Spleen (tissue), 11 donors: ENCODE results near the gene ZNF547. TPM values are rescaled to one million over a fixed set of nuclear protein-coding genes. Genes with fewer than 3 reads are reported as not detected.

Source experiments
- DNase-seq: peaks from one replicate; pipeline ENCODE4 v3.0.0-alpha.2; 2020
- H3K27ac ChIP-seq, 8 donors: fragments of 200-600 bp; sonication (generic) in 7 of 8; 1 replicate in 4 of 8; 2 replicates in 4 of 8; pipeline versions ENCODE4 v1.5.0 to v1.8.0; 2016 to 2021; ENCODE audit warnings: inconsistent platforms in 4 of 8, mild to moderate bottlenecking in 4 of 8, moderate library complexity in 1 of 8
- H3K27me3 ChIP-seq, 7 donors: fragments of 200-600 bp; sonication (generic) in 6 of 7; replicated peaks in 1 of 7; 1 replicate in 4 of 7; 2 replicates in 3 of 7; pipeline versions ENCODE4 v1.5.0 to v1.8.0; 2016 to 2021; ENCODE audit warnings: inconsistent platforms in 3 of 7, mild to moderate bottlenecking in 1 of 7
- H3K36me3 ChIP-seq, 6 donors: fragments of 200-600 bp; sonication (generic) in 5 of 6; 1 replicate in 4 of 6; 2 replicates in 2 of 6; pipeline versions ENCODE4 v1.5.0 to v1.8.0; 2016 to 2021; ENCODE audit warnings: inconsistent platforms in 2 of 6
- H3K4me1 ChIP-seq, 6 donors: fragments of 200-600 bp; sonication (generic) in 5 of 6; 1 replicate in 3 of 6; 2 replicates in 3 of 6; pipeline versions ENCODE4 v1.5.0 to v1.8.0; 2016 to 2021; ENCODE audit warnings: inconsistent platforms in 3 of 6
- H3K4me3 ChIP-seq, 8 donors: fragments of 200-600 bp; sonication (generic) in 7 of 8; 1 replicate in 4 of 8; 2 replicates in 4 of 8; pipeline versions ENCODE4 v1.5.0 to v1.8.0; 2016 to 2021; ENCODE audit warnings: inconsistent platforms in 4 of 8, mild to moderate bottlenecking in 4 of 8, moderate library complexity in 2 of 8
- H3K9me3 ChIP-seq, 8 donors: fragments of 200-600 bp; sonication (generic) in 7 of 8; 1 replicate in 4 of 8; 2 replicates in 4 of 8; pipeline versions ENCODE4 v1.5.0 to v1.8.0; 2016 to 2021; ENCODE audit warnings: inconsistent platforms in 4 of 8
- CTCF ChIP-seq, 11 experiments: fragments of 200-600 bp in 7 of 11; fragments of 450-650 bp in 4 of 11; sonication (generic) in 4 of 11; IDR thresholded peaks in 8 of 11; conservative IDR thresholded peaks in 3 of 11; 1 replicate in 7 of 11; 2 replicates in 4 of 11; pipeline versions ENCODE4 v1.4.0 to v1.8.0; 2016 to 2021; ENCODE audit warnings: antibody characterized with exemption in 11 of 11, inconsistent platforms in 4 of 11, mild to moderate bottlenecking in 1 of 11
- POLR2A ChIP-seq, 3 donors: fragments of 450-650 bp; IDR thresholded peaks; one replicate each; pipeline ENCODE4 v1.5.1; 2017; ENCODE audit warnings: antibody characterized with exemption in 3 of 3, mild to moderate bottlenecking in 1 of 3
- POLR2AphosphoS5 ChIP-seq, 3 donors: sonication (generic); formaldehyde crosslinking; IDR thresholded peaks; one replicate each; pipeline ENCODE4 v1.5.1; 2017; ENCODE audit warnings: antibody characterized with exemption in 3 of 3
- WGBS, 5 donors: extraction: QIAGEN DNeasy Blood & Tissue Kit in 3 of 5; methylation state at CpG; one replicate each; pipeline versions ENCODE4 v1.1.5 to v1.1.7; 2013 to 2018; 5-methylcytosine and 5-hydroxymethylcytosine counted together
- intact Hi-C: fragments of 100-400 bp; cut with DNase I; formaldehyde crosslinking; loops from one replicate; pipeline ENCODE4 v1.15.0; 2023; ENCODE audit warnings: low total_unique reads
- polyA plus RNA-seq, 3 donors: library from polyadenylated mRNA; stranded (reverse); fragments of 200-250 nt; gene quantifications; one replicate each; pipeline ENCODE4 v1.2.1, GENCODE V29; 2013
- total RNA-seq, 7 donors: library from RNA; depleted of rRNA in 3 of 7; stranded (reverse); fragments of >200 nt in 3 of 7; fragmentation: NEBNext Ultra II Directional in 4 of 7; extraction: Animal tissue kit (Norgen Biotek cat#: 25700) in 4 of 7; gene quantifications; one replicate each; pipeline versions ENCODE4 v1.1.0 to v1.2.1, GENCODE V29; 2016 to 2021
- donor health status: healthy with polysubstance abuse.
- donor health status: DM: no; HTN: no; CAD: no; lungs with moderate emphysema.
- donor health status: DM: no; HTN: no; CAD: no.
- donor health status: Bipolar disorder and iron deficiency.
- donor health status: healthy.
- donor health status: DM: no; HTN: no; CAD: no.
- donor health status: DM: yes; HTN: yes; CAD: no.

The ZNF547 gene
- total and polyA plus RNA-seq, 10 donors, result 2.3 to 8.8 (median 4.1) TPM

- Histone ChIP-seq H3K9me3 (peaks cover 0 to 27% (median 10%) of the 10 kb centered on the region in 8 donors), H3K27ac (peak within 1 kb of the TSS; percentile 78 to 90 (median 87)), H3K36me3 (peaks cover 0 to 27% (median 22%) of the 10 kb centered on the region in 6 donors), H3K4me1 (peaks cover 17 to 32% (median 24%) of the 10 kb centered on the region in 6 donors), H3K4me3 (peak within 1 kb of the TSS; percentile 59 to 82 (median 73)), H3K27me3 (peaks cover 0 to 19% (median 6%) of the 10 kb centered on the region in 7 donors)
- DNase-seq, result peak; percentile 98
- 0 to 2% (median 1%) methylated on average over 35 to 71 of the region's 71 CpGs for WGBS, 5 donors
- intact Hi-C loops, result no loop called here
- TF ChIP-seq CTCF (IDR thresholded peaks at IDR 0.05 in 8 of 11, conservative IDR thresholded peaks at IDR 0.05 in 3 of 11) (peak in 2 of 11 experiments; percentile 11 to 14), POLR2A (IDR thresholded peaks at IDR 0.05) (peak in 2 of 3 donors; percentile 2 to 7), POLR2AphosphoS5 (IDR thresholded peaks at IDR 0.05) (peak; percentile 94 to 95 (median 94))
Observed at GRCh38 chr19:57320180-57321084, 42.9 kb upstream of the ZNF547 start, which contains the start of gene ZNF543. Gene ZNF543, plus strand, starts transcription at chr19:57320472. Its CDS starts 382 bp downstream, at chr19:57320854.

- H3K27me3 ChIP-seq, result peaks cover 0 to 19% (median 6%) of the 10 kb centered on the region in 7 donors
- peaks cover 0 to 34% (median 17%) of the 10 kb centered on the region in 8 donors for H3K9me3 ChIP-seq
- TF ChIP-seq POLR2A (IDR thresholded peaks at IDR 0.05), result no peak
- peak in 1 of 11 experiments; percentile 2 for TF ChIP-seq CTCF (IDR thresholded peaks at IDR 0.05 in 8 of 11, conservative IDR thresholded peaks at IDR 0.05 in 3 of 11)
- peak overlapping the region in 6 of 8 donors; percentile 78 to 90 (median 88) for H3K27ac ChIP-seq
- no peak for DNase-seq
- intact Hi-C loops, result no loop called here
- H3K4me3 ChIP-seq, result peak overlapping the region; percentile 59 to 82 (median 73)
- H3K36me3 ChIP-seq, result peaks cover 0 to 34% (median 29%) of the 10 kb centered on the region in 6 donors
- H3K4me1 ChIP-seq, result peaks cover 17 to 32% (median 24%) of the 10 kb centered on the region in 6 donors
- WGBS, 5 donors, result 28 to 49% (median 46%) methylated on average over 8 of the region's 8 CpGs
Observed at GRCh38 chr19:57321116-57321515, 42.2 kb upstream of the ZNF547 start.

GRCh38 chr19:57321751-57322150 lies 41.6 kb upstream of the ZNF547 start:
- intact Hi-C loops, result no loop called here
- Histone ChIP-seq H3K36me3 (peaks cover 0 to 41% (median 35%) of the 10 kb centered on the region in 6 donors), H3K4me3 (peak overlapping the region in 4 of 8 donors; percentile 66 to 80 (median 78)), H3K27ac (peak overlapping the region in 2 of 8 donors; percentile 88 to 90), H3K4me1 (peaks cover 17 to 32% (median 24%) of the 10 kb centered on the region in 6 donors), H3K9me3 (peaks cover 0 to 41% (median 21%) of the 10 kb centered on the region in 8 donors), H3K27me3 (peaks cover 0 to 19% (median 6%) of the 10 kb centered on the region in 7 donors)
- DNase-seq, result no peak
- TF ChIP-seq POLR2A (IDR thresholded peaks at IDR 0.05), result no peak
- no peak for TF ChIP-seq CTCF (IDR thresholded peaks at IDR 0.05 in 8 of 11, conservative IDR thresholded peaks at IDR 0.05 in 3 of 11)
- no peak for TF ChIP-seq POLR2AphosphoS5 (IDR thresholded peaks at IDR 0.05)
- WGBS, 5 donors, result 30 to 45% (median 43%) methylated on average over 3 of the region's 3 CpGs

GRCh38 chr19:57324992-57325391 lies 38.4 kb upstream of the ZNF547 start:
- no peak overlapping the region for H3K27ac ChIP-seq
- no peaks in the 10 kb centered on the region for H3K27me3 ChIP-seq
- intact Hi-C loops, result no loop called here
- H3K4me1 ChIP-seq, result peaks cover 17 to 26% (median 20%) of the 10 kb centered on the region in 6 donors
- H3K36me3 ChIP-seq, result peaks cover 9 to 73% (median 62%) of the 10 kb centered on the region in 6 donors
- H3K9me3 ChIP-seq, result peaks cover 2 to 73% (median 51%) of the 10 kb centered on the region in 8 donors
- no peak overlapping the region for H3K4me3 ChIP-seq
- no peak for DNase-seq
- TF ChIP-seq CTCF (IDR thresholded peaks at IDR 0.05 in 8 of 11, conservative IDR thresholded peaks at IDR 0.05 in 3 of 11), result no peak
- no peak for TF ChIP-seq POLR2A (IDR thresholded peaks at IDR 0.05)
- TF ChIP-seq POLR2AphosphoS5 (IDR thresholded peaks at IDR 0.05), result no peak
